Epithelial cell of alveolus of lung (primary cell): ENCODE results near the gene PIWIL1. TPM values are rescaled to one million over a fixed set of nuclear protein-coding genes. Genes with fewer than 3 reads are reported as not detected.

ENCODE experiments used
- total RNA-seq: library from RNA; depleted of rRNA; stranded (reverse); fragments of >200 nt; gene quantifications from 2 replicates; pipeline ENCODE4 v1.2.1, GENCODE V29; 2015

PIWIL1 gene
- total RNA-seq, result not detected in 2 replicates

GRCh38 chr12:130337488-130338303, at the start of gene PIWIL1:
Gene PIWIL1 (plus strand): TSS chr12:130337887. CDS start chr12:130342592, 4,705 bp downstream.

Other genes with a start within 250 kb of the PIWIL1 start
- 0.26 and 1.1 TPM in 2 replicates for gene FZD10, start 175.4 kb upstream of the PIWIL1 start, total RNA-seq